Immature natural killer cell (primary cell): ENCODE measurements around the gene UNC5A. TPM values are rescaled to one million over a fixed set of nuclear protein-coding genes. Genes with fewer than 3 reads are reported as not detected.

Experiments
- DNase-seq, 3 donors: peaks; one replicate each; pipeline ENCODE4 v3.0.0; 2022; ENCODE audit warnings: mixed read lengths in 1 of 3
- H3K27ac Mint-ChIP-seq, 6 donors: one replicate each; pipeline ENCODE4 v1.8.0; 2020; ENCODE audit warnings: mixed read lengths in 6 of 6, mild to moderate bottlenecking in 5 of 6, inconsistent platforms in 4 of 6, moderate library complexity in 3 of 6
- H3K27me3 Mint-ChIP-seq, 3 donors: one replicate each; pipeline ENCODE4 v1.8.0; 2020 to 2021; ENCODE audit warnings: low read depth in 3 of 3, mild to moderate bottlenecking in 3 of 3, mixed read lengths in 3 of 3, moderate library complexity in 3 of 3, inconsistent platforms in 1 of 3
- H3K36me3 Mint-ChIP-seq, 3 donors: one replicate each; pipeline ENCODE4 v1.8.0; 2020; ENCODE audit warnings: mixed read lengths in 3 of 3, inconsistent platforms in 2 of 3, mild to moderate bottlenecking in 2 of 3
- H3K4me1 Mint-ChIP-seq, 2 donors: one replicate each; pipeline ENCODE4 v1.8.0; 2020; ENCODE audit warnings: inconsistent platforms in 2 of 2, mild to moderate bottlenecking in 2 of 2, mixed read lengths in 2 of 2, moderate library complexity in 1 of 2
- H3K4me3 Mint-ChIP-seq, 5 donors: one replicate each; pipeline ENCODE4 v1.8.0; 2020; ENCODE audit warnings: mild to moderate bottlenecking in 5 of 5, mixed read lengths in 5 of 5, inconsistent platforms in 3 of 5, moderate library complexity in 3 of 5
- H3K9me3 Mint-ChIP-seq, 6 donors: one replicate each; pipeline ENCODE4 v1.8.0; 2020; ENCODE audit warnings: mild to moderate bottlenecking in 6 of 6, mixed read lengths in 6 of 6, inconsistent platforms in 4 of 6, moderate library complexity in 3 of 6
- polyA plus RNA-seq, 3 donors: library from polyadenylated mRNA; unstranded; fragments of 300-500 nt; fragmentation: Illumina TruSeq; gene quantifications; one replicate each; pipeline ENCODE4 v1.2.3, GENCODE V29; 2021

UNC5A gene
- polyA plus RNA-seq, 3 donors from 2014 or later, result not detected

DNA sequence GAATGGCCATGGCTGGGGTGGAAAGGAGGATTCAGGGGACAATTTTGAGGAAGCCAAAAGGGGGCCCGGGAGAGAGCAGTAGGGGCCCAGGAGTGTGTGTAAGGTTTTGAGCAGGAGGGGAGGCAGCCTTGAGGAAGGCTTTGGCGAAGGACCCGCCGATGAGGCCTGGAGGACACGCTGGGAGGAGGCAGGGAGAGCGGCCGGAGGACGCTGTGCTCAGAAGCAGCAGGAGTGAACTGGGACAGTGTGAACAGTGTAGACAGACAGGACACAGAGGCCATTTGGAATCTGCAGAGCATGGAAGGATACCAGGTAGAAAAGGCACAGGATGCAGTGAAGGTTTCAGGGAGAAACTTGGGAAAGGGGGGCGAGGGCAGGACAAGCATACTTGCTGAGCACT lies 14.9 kb downstream of the UNC5A start:
- no peak overlapping the region for H3K27ac Mint-ChIP-seq
- H3K4me3 Mint-ChIP-seq, result no peak overlapping the region
- H3K9me3 Mint-ChIP-seq, result no peaks in the 10 kb centered on the region
- no peaks in the 10 kb centered on the region for H3K36me3 Mint-ChIP-seq
- peaks cover 0 to under 1% of the 10 kb centered on the region in 2 donors for H3K4me1 Mint-ChIP-seq
- peaks cover 7 to 9% (median 8%) of the 10 kb centered on the region in 3 donors for H3K27me3 Mint-ChIP-seq
- DNase-seq, result no peak

DNA sequence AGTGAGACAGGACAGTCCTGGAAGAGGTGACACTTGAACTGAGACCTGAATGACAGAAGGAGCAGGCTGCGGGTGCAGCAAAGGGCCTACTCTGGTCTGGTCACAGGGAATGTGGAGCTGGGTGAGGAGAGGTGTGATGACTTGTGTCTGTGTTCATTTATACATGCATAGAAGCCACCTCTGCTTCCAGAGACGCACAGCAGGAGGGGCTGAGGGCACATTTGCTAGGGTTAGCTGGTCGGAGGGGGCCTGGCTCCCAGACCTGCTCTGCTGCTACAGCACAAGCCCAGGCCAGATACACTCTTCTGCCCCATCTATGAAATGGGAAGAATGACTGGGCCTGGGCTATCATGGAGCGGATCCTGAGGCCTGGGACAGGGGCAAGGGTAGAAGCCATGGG lies 15.6 kb downstream of the UNC5A start:
- Mint-ChIP-seq H3K9me3 (no peaks in the 10 kb centered on the region), H3K27ac (no peak overlapping the region), H3K4me3 (no peak overlapping the region), H3K36me3 (no peaks in the 10 kb centered on the region), H3K4me1 (peaks cover 0 to 2% of the 10 kb centered on the region in 2 donors), H3K27me3 (peaks cover 3 to 6% (median 4%) of the 10 kb centered on the region in 3 donors)
- no peak for DNase-seq

DNA sequence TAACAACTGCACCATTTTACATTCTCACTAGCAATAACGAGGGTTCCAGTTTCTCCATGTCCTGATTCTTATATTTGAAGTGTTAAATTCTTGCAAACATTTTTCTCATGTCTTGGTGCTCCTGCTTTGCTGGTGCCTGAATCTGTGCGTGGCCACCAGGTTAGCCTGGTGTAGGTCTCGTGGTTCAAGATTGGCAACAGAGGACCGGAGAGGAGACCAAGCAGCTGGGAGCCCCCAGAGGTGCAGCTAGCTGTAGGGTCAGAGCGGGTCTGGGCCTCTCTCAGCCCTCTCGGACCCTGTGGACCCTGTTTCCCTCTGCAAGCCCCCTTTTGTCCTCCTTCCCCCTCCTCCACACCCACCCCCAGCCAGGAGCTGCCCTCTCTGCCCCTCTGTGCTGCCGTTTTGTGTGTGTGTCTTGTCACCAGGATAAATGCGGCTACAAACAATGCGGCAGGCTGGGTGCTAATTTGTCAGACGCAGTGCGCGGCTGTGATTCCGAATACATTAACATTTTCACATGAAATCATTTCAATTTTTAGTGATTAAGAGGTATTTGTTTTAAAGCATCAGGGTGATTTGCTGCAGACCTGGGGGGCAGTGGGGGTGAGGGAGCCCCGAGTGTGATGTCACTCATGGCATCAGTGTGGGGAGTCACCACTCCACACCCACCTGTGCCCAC lies 17.5 kb downstream of the UNC5A start:
- no peaks in the 10 kb centered on the region for H3K36me3 Mint-ChIP-seq
- DNase-seq, result no peak
- no peak overlapping the region for H3K4me3 Mint-ChIP-seq
- H3K9me3 Mint-ChIP-seq, result no peaks in the 10 kb centered on the region
- peaks cover 0 to 8% (median 2%) of the 10 kb centered on the region in 3 donors for H3K27me3 Mint-ChIP-seq
- no peak overlapping the region for H3K27ac Mint-ChIP-seq
- H3K4me1 Mint-ChIP-seq, result peaks cover 0 to 2% of the 10 kb centered on the region in 2 donors

DNA sequence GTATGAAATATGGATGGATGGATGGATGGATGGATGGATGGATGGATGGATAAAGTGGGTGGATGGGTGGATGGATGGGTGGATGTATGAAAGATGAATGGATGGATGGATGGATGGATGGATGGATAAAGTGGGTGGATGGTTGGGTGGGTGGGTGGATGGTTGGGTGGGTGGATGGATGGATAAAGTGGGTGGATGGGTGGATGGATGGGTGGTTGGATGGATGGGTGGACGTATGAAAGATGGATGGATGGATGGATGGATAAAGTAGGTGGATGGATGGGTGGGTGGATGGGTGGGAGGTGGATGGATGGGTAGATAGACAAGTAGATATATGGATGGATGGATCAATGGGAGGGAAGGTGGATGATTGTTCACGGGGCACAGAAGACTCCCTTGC lies 19.0 kb downstream of the UNC5A start:
- Mint-ChIP-seq H3K9me3 (no peaks in the 10 kb centered on the region), H3K4me3 (no peak overlapping the region), H3K27me3 (peaks cover 0 to 7% (median 4%) of the 10 kb centered on the region in 3 donors), H3K36me3 (no peaks in the 10 kb centered on the region), H3K4me1 (peaks cover 0 to 2% of the 10 kb centered on the region in 2 donors), H3K27ac (no peak overlapping the region)
- DNase-seq, result no peak

DNA sequence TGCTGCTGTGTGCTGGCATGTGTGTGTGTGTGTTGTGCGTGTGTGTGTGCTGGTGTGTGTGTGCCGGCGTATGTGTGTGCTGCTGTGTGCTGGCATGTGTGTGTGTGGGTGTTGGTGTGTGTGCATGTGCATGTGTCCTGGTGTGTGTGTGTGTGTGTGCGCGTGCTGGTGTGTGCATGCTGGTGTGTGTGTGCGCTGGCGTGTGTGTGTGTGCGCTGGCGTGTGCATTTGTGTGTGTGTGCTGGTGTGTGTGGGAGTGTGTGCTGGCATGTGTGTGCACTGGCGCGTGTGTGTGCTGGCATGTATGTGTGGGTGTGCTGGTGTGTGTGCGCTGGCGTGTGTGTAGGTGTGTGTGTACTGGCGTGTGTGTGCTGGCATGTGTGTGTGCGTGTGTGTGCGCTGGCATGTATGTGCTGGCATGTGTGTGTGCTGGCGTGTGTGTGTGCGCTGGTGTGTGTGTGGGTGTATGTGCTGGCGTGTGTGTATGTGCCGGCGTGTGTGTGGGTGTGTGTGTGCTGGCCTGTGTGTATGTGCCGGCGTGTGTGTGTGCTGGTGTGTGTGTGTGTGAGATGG lies 20.1 kb downstream of the UNC5A start:
- H3K4me3 Mint-ChIP-seq, result no peak overlapping the region
- no peak overlapping the region for H3K27ac Mint-ChIP-seq
- no peaks in the 10 kb centered on the region for H3K9me3 Mint-ChIP-seq
- DNase-seq, result no peak
- H3K4me1 Mint-ChIP-seq, result peaks cover 0 to 2% of the 10 kb centered on the region in 2 donors
- no peaks in the 10 kb centered on the region for H3K36me3 Mint-ChIP-seq
- peaks cover 2 to 7% (median 5%) of the 10 kb centered on the region in 3 donors for H3K27me3 Mint-ChIP-seq

DNA sequence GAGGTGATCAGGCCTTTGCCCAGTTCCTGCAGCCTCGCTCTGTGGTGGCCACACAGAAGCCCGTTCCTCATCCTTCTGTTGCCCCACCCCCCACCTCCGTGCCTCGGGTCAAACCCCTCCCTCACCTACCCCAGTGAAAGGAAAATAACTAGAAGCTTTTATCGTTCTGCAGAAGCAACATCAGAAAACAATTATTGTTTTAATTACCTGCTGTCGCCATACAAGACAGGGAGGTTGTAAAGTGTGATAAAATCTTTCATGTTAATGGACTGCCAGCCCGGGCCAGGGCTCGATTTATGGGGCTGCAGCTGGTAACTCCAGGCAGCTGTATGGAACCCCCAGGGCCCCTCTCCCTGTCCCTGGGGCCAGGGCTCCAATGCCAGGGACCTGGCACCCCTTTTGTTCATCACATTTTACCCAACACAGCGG lies 20.6 kb downstream of the UNC5A start:
- no peak overlapping the region for H3K4me3 Mint-ChIP-seq
- H3K27me3 Mint-ChIP-seq, result peaks cover 5 to 7% (median 5%) of the 10 kb centered on the region in 3 donors
- no peaks in the 10 kb centered on the region for H3K36me3 Mint-ChIP-seq
- H3K4me1 Mint-ChIP-seq, result peaks cover 0 to 2% of the 10 kb centered on the region in 2 donors
- no peak overlapping the region for H3K27ac Mint-ChIP-seq
- H3K9me3 Mint-ChIP-seq, result no peaks in the 10 kb centered on the region
- DNase-seq, result no peak

DNA sequence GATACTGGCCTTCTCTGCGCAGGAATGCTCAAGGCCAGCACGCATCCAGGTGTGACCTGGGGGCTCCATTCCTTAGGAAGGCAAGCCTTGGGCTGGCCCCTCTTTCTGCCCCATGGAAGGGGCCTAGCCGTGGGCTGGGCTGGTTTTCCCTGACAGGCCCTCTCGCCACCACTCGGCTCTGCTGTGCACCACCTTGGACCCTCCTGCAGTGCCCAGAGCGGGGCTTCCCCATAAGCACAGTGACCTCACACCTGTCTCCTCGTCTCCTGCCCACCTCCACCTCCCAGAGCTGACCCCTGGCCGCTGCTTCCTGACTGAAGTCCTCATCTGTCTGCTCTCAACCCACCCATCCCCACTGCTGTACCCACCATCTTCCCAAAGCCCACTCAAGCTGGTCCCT lies 21.1 kb downstream of the UNC5A start:
- Mint-ChIP-seq H3K4me3 (no peak overlapping the region), H3K9me3 (no peaks in the 10 kb centered on the region), H3K27ac (no peak overlapping the region), H3K4me1 (peaks cover 0 to 2% of the 10 kb centered on the region in 2 donors), H3K27me3 (peaks cover 5 to 7% (median 5%) of the 10 kb centered on the region in 3 donors), H3K36me3 (no peaks in the 10 kb centered on the region)
- no peak for DNase-seq

DNA sequence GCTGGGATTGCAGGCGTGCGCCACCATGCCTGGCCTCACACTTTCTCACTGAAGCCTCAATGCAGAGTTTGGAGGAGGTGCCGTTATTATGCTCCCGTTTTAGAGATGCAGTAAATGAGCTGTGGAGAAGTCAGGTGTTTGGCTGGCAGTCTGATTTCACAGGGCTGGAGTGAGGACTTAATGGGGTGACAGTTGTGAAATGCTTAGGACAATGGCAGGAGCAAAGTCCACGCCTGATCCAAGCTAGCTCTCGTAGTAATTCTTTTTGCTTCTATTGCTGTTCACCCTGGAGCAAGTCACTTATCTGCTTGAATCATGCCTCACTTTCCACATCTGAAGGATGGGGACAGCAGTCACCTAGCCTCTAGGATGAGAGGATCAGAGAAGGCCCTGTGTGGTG lies 21.8 kb downstream of the UNC5A start:
- no peak overlapping the region for H3K4me3 Mint-ChIP-seq

DNA sequence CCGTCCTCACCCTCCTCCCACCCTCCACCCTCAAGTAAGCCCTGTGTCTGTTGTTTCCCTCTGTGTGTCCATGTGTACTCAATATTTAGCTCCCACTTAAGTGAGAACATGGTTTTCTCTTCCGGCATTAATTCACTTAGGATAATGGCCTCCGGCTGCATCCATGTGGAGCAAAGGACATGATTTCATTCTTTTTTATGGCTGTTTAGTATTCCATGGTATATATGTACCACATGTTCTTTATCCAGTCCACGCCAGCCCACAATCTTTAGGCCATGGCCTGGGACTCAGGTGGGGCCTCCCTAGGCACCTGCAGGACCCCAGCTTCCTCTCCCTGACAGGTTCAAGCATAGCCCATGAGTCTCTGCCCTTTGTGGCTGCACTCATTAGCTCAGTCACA lies 22.9 kb downstream of the UNC5A start:
- Mint-ChIP-seq H3K27me3 (peaks cover 5 to 7% (median 5%) of the 10 kb centered on the region in 3 donors), H3K4me1 (peaks cover 0 to 2% of the 10 kb centered on the region in 2 donors), H3K36me3 (no peaks in the 10 kb centered on the region), H3K9me3 (no peaks in the 10 kb centered on the region), H3K27ac (no peak overlapping the region), H3K4me3 (no peak overlapping the region)
- no peak for DNase-seq

More for the DNA sequence above, 21.8 kb downstream of the UNC5A start:
- Mint-ChIP-seq H3K27ac (no peak overlapping the region), H3K4me1 (peaks cover 0 to 2% of the 10 kb centered on the region in 2 donors), H3K36me3 (no peaks in the 10 kb centered on the region), H3K27me3 (peaks cover 5 to 7% (median 5%) of the 10 kb centered on the region in 3 donors), H3K9me3 (no peaks in the 10 kb centered on the region)
- DNase-seq, result no peak

DNA sequence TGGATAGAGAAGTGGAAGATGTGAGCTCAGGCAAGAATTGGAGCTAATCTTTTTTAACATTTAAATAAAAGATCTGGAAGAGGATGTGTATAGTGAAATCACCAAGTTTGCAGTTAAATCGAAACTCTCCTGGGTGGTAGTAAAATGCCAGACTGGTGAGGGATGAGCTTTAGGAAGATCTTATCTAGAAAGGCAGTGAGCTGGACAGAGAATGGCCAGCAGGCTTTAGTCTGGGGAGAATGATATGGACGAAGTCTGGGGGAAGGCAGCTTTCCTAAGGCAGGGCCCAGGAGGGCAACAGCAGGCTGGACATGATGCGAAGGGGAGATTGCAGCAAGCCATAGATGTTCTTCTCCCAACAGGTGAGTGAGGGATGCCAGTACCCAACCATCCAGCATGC lies 25.6 kb downstream of the UNC5A start:
- no peak overlapping the region for H3K4me3 Mint-ChIP-seq
- H3K27ac Mint-ChIP-seq, result no peak overlapping the region
- no peak for DNase-seq
- H3K9me3 Mint-ChIP-seq, result no peaks in the 10 kb centered on the region
- H3K27me3 Mint-ChIP-seq, result peaks cover 5 to 7% (median 6%) of the 10 kb centered on the region in 3 donors
- H3K4me1 Mint-ChIP-seq, result no peaks in the 10 kb centered on the region
- no peaks in the 10 kb centered on the region for H3K36me3 Mint-ChIP-seq

DNA sequence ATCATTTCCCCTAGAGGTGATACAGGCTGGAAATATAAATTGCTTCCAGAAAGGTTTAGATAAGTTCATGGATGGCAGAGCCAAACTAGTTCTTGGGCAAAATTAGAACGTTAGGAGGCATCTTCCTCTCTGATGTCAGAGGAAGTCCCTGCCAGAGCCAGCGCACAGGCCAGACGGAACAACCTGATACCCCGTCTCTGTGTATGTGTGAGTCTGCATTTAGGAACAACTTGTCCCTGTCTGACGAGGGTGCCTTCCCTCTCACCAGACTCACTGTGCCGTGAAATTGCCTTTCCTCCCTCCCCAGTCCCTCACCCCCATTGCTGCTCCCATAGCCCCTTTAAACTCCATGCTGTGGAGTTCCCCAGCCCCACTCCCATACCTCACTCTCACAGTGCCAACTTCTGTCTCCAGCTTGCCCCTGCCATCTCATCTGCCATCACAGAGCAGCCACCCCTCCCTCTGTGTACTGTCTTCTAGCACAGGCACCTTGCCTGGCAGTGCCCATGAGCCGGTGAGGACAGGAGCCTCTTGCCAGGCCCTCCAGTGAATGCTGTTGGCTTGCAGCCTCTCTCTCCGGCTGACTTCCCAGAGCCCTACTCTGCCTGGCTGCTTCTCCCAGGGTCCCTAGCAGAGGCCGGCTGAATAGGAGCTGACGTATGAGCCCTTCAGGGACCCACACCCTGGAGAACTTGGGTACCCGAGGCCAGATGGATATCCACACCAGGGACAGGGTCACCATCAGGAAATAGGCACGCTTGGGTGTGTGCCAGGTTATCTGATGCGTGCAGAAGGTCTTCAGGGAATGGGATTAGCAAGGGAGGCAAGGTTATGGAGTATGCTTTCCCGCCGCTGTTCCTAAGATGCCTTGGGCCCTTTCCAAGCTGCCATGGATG lies 26.7 kb downstream of the UNC5A start:
- Mint-ChIP-seq H3K9me3 (no peaks in the 10 kb centered on the region), H3K4me3 (no peak overlapping the region), H3K27me3 (peaks cover 5 to 11% (median 5%) of the 10 kb centered on the region in 3 donors), H3K27ac (no peak overlapping the region), H3K36me3 (no peaks in the 10 kb centered on the region), H3K4me1 (no peaks in the 10 kb centered on the region)
- no peak for DNase-seq

DNA sequence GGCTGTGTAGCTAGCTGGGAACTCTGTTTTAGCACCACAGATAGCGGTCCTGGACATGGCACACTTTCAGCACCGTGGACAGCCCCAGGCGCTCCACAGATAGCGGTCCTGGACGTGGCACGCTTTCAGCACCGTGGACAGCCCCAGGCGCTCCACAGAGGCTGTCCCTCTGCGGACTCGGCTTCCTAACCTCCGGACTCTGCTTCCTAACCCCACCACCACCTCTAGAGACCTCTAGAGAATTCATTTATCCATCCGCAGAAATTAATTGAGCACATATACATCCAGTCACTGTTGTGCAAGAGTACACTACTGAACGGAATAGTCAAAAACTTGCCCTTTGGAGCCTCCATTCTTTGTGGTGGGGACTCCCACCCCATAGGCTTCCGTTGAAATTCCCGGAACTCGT lies 27.4 kb downstream of the UNC5A start:
- no peak overlapping the region for H3K4me3 Mint-ChIP-seq
- H3K4me1 Mint-ChIP-seq, result no peaks in the 10 kb centered on the region
- peaks cover 2 to 12% (median 5%) of the 10 kb centered on the region in 3 donors for H3K27me3 Mint-ChIP-seq
- no peaks in the 10 kb centered on the region for H3K36me3 Mint-ChIP-seq
- DNase-seq, result peak; percentile 69 to 75 (median 74)
- H3K9me3 Mint-ChIP-seq, result no peaks in the 10 kb centered on the region
- H3K27ac Mint-ChIP-seq, result peak overlapping the region in 1 of 6 donors; percentile 18

DNA sequence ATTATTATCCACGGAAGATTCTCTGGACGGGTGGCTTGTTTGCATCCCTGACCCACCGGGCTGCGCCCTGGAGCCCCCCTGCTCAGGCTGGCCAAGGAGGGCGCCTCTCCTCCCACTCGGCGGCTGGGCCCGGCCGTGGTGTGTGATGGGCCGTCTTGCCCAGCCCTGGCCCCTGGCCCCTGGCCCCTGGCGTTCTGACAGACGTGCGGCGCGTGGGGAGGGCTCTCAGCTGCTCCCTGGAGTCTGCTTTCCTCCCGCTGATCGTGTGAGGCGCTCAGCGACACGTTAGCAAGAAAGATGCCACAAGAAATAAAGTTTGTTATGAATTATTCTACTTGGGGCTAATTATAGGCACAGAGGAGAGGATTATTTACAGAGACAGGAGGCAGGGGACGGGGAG lies 33.3 kb downstream of the UNC5A start:
- Mint-ChIP-seq H3K9me3 (no peaks in the 10 kb centered on the region), H3K27me3 (peaks cover 2 to 19% (median 5%) of the 10 kb centered on the region in 3 donors), H3K36me3 (no peaks in the 10 kb centered on the region), H3K27ac (no peak overlapping the region), H3K4me1 (no peaks in the 10 kb centered on the region), H3K4me3 (no peak overlapping the region)
- DNase-seq, result no peak

DNA sequence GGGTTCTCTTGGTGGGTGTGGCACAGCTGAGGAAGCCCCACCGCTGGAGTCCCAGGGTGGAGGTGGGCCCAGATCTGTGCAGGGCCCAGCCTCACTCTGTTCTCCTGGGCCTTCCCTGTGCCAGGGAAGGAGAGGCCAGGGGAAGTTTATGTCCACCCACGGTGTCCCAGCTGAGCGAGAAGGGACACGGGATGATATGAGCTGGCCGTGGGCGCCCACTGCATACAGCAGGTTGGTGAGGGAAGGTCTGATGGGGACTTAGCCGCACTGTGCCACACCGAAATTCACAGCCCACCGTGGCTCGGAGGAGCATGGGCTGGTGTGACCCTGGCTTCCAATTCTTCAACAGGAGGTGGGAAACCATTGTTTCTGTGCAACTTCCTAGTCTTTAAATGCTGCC lies 33.9 kb downstream of the UNC5A start:
- no peak overlapping the region for H3K4me3 Mint-ChIP-seq
- no peak for DNase-seq
- H3K27me3 Mint-ChIP-seq, result peaks cover 0 to 19% (median 5%) of the 10 kb centered on the region in 3 donors
- no peaks in the 10 kb centered on the region for H3K9me3 Mint-ChIP-seq
- H3K4me1 Mint-ChIP-seq, result no peaks in the 10 kb centered on the region
- H3K27ac Mint-ChIP-seq, result no peak overlapping the region
- no peaks in the 10 kb centered on the region for H3K36me3 Mint-ChIP-seq
